Measurements from ENCODE around the gene PTPN23.

The PTPN23 gene

DNA sequence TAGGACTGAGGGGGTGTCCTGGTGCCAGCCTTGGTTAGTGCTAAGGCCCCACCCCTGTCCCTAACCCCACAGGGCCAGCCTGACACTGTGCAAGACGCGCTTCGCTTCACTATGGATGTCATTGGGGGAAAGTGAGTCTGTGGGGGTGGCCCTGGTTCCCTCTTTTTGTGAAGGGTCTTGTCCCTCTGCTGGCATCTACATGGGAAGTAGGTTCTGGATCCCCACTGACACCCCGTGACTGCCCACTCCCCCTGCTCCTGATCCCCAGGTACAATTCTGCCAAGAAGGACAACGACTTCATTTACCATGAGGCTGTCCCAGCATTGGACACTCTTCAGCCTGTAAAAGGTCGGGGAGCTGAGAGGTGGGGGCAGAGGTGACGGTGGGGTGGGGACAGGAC is 26.4 kb downstream of the PTPN23 start:
- peak overlapping the region; percentile 24 for H3K27ac Mint-ChIP-seq
- no peak for ATAC-seq
- H3K4me1 Mint-ChIP-seq, result peaks cover 7% of the 10 kb centered on the region

DNA sequence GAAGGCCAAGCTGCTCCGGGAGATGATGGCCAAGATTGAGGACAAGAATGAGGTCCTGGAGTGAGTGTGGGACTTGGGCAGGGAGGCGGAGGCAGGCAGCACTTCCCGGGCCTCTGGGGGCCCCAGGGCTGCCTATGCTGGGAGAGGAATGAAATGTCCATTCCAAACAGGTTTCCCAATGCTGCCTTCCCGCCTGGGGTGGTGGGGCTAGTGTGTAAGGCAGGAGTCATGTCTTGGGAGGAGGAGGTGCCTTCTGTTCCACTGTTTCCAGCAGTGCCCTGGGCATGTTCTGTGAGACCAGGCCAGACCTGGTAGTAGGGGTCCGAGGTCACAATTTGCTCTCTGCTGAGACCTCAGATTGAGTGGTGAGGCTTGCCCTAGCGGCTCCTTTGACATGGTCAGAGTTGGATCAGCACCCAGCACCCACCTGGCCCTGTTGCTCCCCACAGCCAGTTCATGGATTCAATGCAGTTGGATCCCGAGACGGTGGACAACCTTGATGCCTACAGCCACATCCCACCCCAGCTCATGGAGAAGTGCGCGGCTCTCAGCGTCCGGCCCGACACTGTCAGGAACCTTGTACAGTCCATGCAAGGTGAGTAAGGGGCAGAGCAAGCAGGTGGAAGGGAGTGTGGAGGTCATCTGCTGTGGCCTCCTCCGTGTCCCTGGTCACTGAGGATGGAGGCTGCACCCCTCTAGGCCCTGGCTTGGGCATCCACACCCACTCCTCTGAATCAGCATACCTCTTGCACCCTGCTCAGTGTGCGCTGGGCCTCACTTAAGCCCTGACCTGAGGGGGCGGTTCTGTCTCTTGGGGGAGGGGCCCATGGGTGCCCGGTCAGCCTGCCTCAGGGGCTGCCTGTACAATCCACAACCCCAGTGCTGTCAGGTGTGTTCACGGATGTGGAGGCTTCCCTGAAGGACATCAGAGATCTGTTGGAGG is 27.3 kb downstream of the PTPN23 start:
- no peaks in the 10 kb centered on the region for H3K9me3 Mint-ChIP-seq
- no peak for ATAC-seq
- no peaks in the 10 kb centered on the region for H3K27me3 Mint-ChIP-seq
- peaks cover 7% of the 10 kb centered on the region for H3K4me1 Mint-ChIP-seq
- H3K36me3 Mint-ChIP-seq, result peaks cover 69% of the 10 kb centered on the region
- no peak overlapping the region for H3K4me3 Mint-ChIP-seq
- peak overlapping the region; percentile 24 for H3K27ac Mint-ChIP-seq

More for the DNA sequence above, 26.4 kb downstream of the PTPN23 start:
- Mint-ChIP-seq H3K27me3 (no peaks in the 10 kb centered on the region), H3K9me3 (no peaks in the 10 kb centered on the region), H3K4me3 (no peak overlapping the region), H3K36me3 (peaks cover 60% of the 10 kb centered on the region)

GRCh38 chr3:47408839-47409229 is 28.0 kb downstream of the PTPN23 start:
- H3K36me3 Mint-ChIP-seq, result peaks cover 66% of the 10 kb centered on the region
- no peaks in the 10 kb centered on the region for H3K9me3 Mint-ChIP-seq
- no peak overlapping the region for H3K4me3 Mint-ChIP-seq
- H3K27me3 Mint-ChIP-seq, result no peaks in the 10 kb centered on the region
- peaks cover 7% of the 10 kb centered on the region for H3K4me1 Mint-ChIP-seq
- no peak overlapping the region for H3K27ac Mint-ChIP-seq
- no peak for ATAC-seq

DNA sequence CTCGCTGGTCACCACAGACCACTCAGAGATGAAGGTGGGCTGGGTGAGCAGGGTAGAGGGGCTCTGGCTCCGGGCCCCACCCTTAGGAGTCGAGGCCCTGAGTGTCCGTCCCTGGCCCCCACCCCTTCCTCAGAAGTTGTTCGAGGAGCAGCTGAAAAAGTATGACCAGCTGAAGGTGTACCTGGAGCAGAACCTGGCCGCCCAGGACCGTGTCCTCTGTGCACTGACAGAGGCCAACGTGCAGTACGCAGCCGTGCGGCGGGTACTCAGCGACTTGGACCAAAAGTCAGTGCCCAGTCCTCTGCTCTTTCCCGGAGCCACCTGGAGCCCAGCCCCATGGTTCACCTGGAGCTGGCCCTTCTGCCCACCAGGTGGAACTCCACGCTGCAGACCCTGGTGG is 28.5 kb downstream of the PTPN23 start:
- Mint-ChIP-seq H3K27me3 (no peaks in the 10 kb centered on the region), H3K9me3 (no peaks in the 10 kb centered on the region), H3K4me1 (peaks cover 11% of the 10 kb centered on the region), H3K27ac (no peak overlapping the region), H3K36me3 (peaks cover 66% of the 10 kb centered on the region), H3K4me3 (no peak overlapping the region)
- ATAC-seq, result no peak

- no peaks in the 10 kb centered on the region for H3K27me3 Mint-ChIP-seq
- no peak overlapping the region for H3K4me3 Mint-ChIP-seq
- peaks cover 17% of the 10 kb centered on the region for H3K4me1 Mint-ChIP-seq
- H3K9me3 Mint-ChIP-seq, result no peaks in the 10 kb centered on the region
- no peak for ATAC-seq
- peaks cover 69% of the 10 kb centered on the region for H3K36me3 Mint-ChIP-seq
- no peak overlapping the region for H3K27ac Mint-ChIP-seq
Observed at GRCh38 chr3:47409688-47410416, 29.0 kb downstream of the PTPN23 start.

GRCh38 chr3:47410417-47410720 is 29.5 kb downstream of the PTPN23 start:
- Mint-ChIP-seq H3K9me3 (no peaks in the 10 kb centered on the region), H3K36me3 (peaks cover 74% of the 10 kb centered on the region), H3K4me3 (no peak overlapping the region), H3K27ac (no peak overlapping the region), H3K27me3 (no peaks in the 10 kb centered on the region), H3K4me1 (peaks cover 22% of the 10 kb centered on the region)
- ATAC-seq, result no peak

DNA sequence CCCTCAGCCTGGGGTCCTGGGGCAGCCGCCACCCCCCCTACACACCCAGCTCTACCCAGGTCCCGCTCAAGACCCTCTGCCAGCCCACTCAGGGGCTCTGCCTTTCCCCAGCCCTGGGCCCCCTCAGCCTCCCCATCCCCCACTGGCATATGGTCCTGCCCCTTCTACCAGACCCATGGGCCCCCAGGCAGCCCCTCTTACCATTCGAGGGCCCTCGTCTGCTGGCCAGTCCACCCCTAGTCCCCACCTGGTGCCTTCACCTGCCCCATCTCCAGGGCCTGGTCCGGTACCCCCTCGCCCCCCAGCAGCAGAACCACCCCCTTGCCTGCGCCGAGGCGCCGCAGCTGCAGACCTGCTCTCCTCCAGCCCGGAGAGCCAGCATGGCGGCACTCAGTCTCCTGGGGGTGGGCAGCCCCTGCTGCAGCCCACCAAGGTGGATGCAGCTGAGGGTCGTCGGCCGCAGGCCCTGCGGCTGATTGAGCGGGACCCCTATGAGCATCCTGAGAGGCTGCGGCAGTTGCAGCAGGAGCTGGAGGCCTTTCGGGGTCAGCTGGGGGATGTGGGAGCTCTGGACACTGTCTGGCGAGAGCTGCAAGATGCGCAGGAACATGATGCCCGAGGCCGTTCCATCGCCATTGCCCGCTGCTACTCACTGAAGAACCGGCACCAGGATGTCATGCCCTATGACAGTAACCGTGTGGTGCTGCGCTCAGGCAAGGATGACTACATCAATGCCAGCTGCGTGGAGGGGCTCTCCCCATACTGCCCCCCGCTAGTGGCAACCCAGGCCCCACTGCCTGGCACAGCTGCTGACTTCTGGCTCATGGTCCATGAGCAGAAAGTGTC is 30.2 kb downstream of the PTPN23 start:
- H3K27ac Mint-ChIP-seq, result no peak overlapping the region
- peaks cover 25% of the 10 kb centered on the region for H3K4me1 Mint-ChIP-seq
- H3K36me3 Mint-ChIP-seq, result peaks cover 76% of the 10 kb centered on the region
- no peak for ATAC-seq
- no peaks in the 10 kb centered on the region for H3K27me3 Mint-ChIP-seq
- H3K9me3 Mint-ChIP-seq, result no peaks in the 10 kb centered on the region
- no peak overlapping the region for H3K4me3 Mint-ChIP-seq

GRCh38 chr3:47411696-47412452 is 31.1 kb downstream of the PTPN23 start:
- peaks cover 25% of the 10 kb centered on the region for H3K4me1 Mint-ChIP-seq
- H3K36me3 Mint-ChIP-seq, result peaks cover 72% of the 10 kb centered on the region
- no peak overlapping the region for H3K4me3 Mint-ChIP-seq
- no peaks in the 10 kb centered on the region for H3K27me3 Mint-ChIP-seq
- no peaks in the 10 kb centered on the region for H3K9me3 Mint-ChIP-seq
- no peak for ATAC-seq
- no peak overlapping the region for H3K27ac Mint-ChIP-seq

DNA sequence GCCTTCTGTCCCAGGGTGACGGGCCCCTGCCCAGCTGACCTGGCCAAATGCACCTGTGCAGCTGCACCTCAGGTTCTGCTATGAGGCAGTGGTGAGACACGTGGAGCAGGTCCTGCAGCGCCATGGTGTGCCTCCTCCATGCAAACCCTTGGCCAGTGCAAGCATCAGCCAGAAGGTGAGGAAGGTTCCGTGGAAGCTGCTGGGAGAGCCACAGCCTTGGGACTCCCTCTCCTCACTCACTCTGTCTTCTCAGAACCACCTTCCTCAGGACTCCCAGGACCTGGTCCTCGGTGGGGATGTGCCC is 31.6 kb downstream of the PTPN23 start:
- no peak for ATAC-seq
- H3K27me3 Mint-ChIP-seq, result no peaks in the 10 kb centered on the region
- H3K27ac Mint-ChIP-seq, result no peak overlapping the region
- peaks cover 25% of the 10 kb centered on the region for H3K4me1 Mint-ChIP-seq
- peaks cover 69% of the 10 kb centered on the region for H3K36me3 Mint-ChIP-seq
- H3K9me3 Mint-ChIP-seq, result no peaks in the 10 kb centered on the region
- H3K4me3 Mint-ChIP-seq, result no peak overlapping the region

- Mint-ChIP-seq H3K4me3 (no peak overlapping the region), H3K27me3 (no peaks in the 10 kb centered on the region), H3K36me3 (peaks cover 63% of the 10 kb centered on the region), H3K27ac (no peak overlapping the region), H3K4me1 (peaks cover 25% of the 10 kb centered on the region), H3K9me3 (no peaks in the 10 kb centered on the region)
- ATAC-seq, result no peak
Observed at GRCh38 chr3:47412842-47413520, 32.2 kb downstream of the PTPN23 start.

GRCh38 chr3:47413751-47414150 is 32.9 kb downstream of the PTPN23 start:
- Mint-ChIP-seq H3K36me3 (peaks cover 59% of the 10 kb centered on the region), H3K4me3 (no peak overlapping the region), H3K4me1 (peaks cover 26% of the 10 kb centered on the region), H3K27me3 (no peaks in the 10 kb centered on the region), H3K27ac (peak overlapping the region; percentile 4), H3K9me3 (no peaks in the 10 kb centered on the region)
- no peak for ATAC-seq

GRCh38 chr3:47414161-47414564 is 33.3 kb downstream of the PTPN23 start:
- ATAC-seq, result no peak
- Mint-ChIP-seq H3K36me3 (peaks cover 62% of the 10 kb centered on the region), H3K27me3 (no peaks in the 10 kb centered on the region), H3K27ac (peak overlapping the region; percentile 4), H3K4me1 (peaks cover 30% of the 10 kb centered on the region), H3K4me3 (no peak overlapping the region), H3K9me3 (no peaks in the 10 kb centered on the region)

- Mint-ChIP-seq H3K9me3 (no peaks in the 10 kb centered on the region), H3K36me3 (peaks cover 61% of the 10 kb centered on the region), H3K27me3 (no peaks in the 10 kb centered on the region), H3K27ac (peak overlapping the region; percentile 4), H3K4me3 (no peak overlapping the region), H3K4me1 (peaks cover 32% of the 10 kb centered on the region)
- ATAC-seq, result no peak
Observed at GRCh38 chr3:47414666-47415587, 34.1 kb downstream of the PTPN23 start.
